ENCODE results near the gene KCTD16.

DNA sequence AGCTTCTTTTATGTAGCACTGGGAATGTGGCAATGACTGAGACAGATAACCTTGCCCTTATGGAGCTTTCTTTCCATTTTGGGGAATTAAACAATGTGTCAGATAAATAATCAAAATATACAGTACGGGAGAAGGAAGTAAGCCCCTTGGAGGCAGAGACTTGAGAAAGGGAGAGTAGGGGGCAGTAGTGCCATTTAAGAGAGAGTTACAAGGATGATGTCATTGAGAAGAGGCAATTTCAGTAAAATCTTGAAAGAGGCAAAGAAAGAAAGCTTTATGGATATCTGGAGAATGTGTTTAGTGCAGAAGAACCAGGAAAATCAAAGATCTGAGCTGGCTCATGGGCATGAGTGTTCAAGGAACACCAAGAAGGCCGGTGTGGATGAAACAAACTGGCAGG lies 77.3 kb downstream of the KCTD16 start:
- TF ChIP-seq, protein P1, sequence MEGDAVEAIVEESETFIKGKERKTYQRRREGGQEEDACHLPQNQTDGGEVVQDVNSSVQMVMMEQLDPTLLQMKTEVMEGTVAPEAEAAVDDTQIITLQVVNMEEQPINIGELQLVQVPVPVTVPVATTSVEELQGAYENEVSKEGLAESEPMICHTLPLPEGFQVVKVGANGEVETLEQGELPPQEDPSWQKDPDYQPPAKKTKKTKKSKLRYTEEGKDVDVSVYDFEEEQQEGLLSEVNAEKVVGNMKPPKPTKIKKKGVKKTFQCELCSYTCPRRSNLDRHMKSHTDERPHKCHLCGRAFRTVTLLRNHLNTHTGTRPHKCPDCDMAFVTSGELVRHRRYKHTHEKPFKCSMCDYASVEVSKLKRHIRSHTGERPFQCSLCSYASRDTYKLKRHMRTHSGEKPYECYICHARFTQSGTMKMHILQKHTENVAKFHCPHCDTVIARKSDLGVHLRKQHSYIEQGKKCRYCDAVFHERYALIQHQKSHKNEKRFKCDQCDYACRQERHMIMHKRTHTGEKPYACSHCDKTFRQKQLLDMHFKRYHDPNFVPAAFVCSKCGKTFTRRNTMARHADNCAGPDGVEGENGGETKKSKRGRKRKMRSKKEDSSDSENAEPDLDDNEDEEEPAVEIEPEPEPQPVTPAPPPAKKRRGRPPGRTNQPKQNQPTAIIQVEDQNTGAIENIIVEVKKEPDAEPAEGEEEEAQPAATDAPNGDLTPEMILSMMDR (IDR thresholded peaks at IDR 0.05), result no peak
- TF ChIP-seq POLR2A (IDR thresholded peaks at IDR 0.05), result no peak

Measured in uterus (tissue), 2 donors.